Fibroblast of lung (primary cell): ENCODE data around the gene POPDC2. TPM values are rescaled to one million over a fixed set of nuclear protein-coding genes. Genes with fewer than 3 reads are reported as not detected.

ENCODE experiments used
- DNase-seq, 2 donors: peaks; one replicate each; pipeline versions ENCODE4 v3.0.0 to v3.0.0-alpha.2; 2010; ENCODE audit warnings: low read depth in 2 of 2
- H2AFZ ChIP-seq: 2 replicates; pipeline ENCODE4 v1.5.1; 2012; ENCODE audit warnings: low read length, control low read depth, inconsistent platforms
- H3K27ac ChIP-seq: 2 replicates; pipeline ENCODE4 v1.5.1; 2011; ENCODE audit warnings: low read length, control low read depth; ENCODE audit not compliant: insufficient read depth
- H3K27me3 ChIP-seq: 2 replicates; pipeline ENCODE4 v1.5.1; 2011; ENCODE audit warnings: mild to moderate bottlenecking, low read length; ENCODE audit not compliant: control insufficient read depth, insufficient read depth
- H3K36me3 ChIP-seq: 2 replicates; pipeline ENCODE4 v1.5.1; 2011; ENCODE audit warnings: low read length; ENCODE audit not compliant: control insufficient read depth, insufficient read depth
- H3K4me1 ChIP-seq: 2 replicates; pipeline ENCODE4 v1.5.1; 2011; ENCODE audit warnings: low read length; ENCODE audit not compliant: control insufficient read depth, insufficient read depth; ENCODE audit errors: extremely low read depth
- H3K4me2 ChIP-seq: 2 replicates; pipeline ENCODE4 v1.5.1; 2011; ENCODE audit warnings: low read length, control low read depth; ENCODE audit not compliant: insufficient read depth; ENCODE audit errors: extremely low read depth
- H3K4me3 ChIP-seq, 4 experiments: fragments of 200-600 bp in 1 of 4; sonication (generic) in 1 of 4; replicated peaks in 1 of 4; 2 replicates each; pipeline ENCODE4 v1.5.1; 2011 to 2016; ENCODE audit warnings: low read length in 4 of 4, low read depth in 3 of 4, mild to moderate bottlenecking in 3 of 4, control low read depth in 2 of 4, inconsistent platforms in 1 of 4, mixed read lengths in 1 of 4; ENCODE audit not compliant: insufficient read depth in 1 of 4; ENCODE audit errors: control extremely low read depth in 1 of 4
- H3K79me2 ChIP-seq: 2 replicates; pipeline ENCODE4 v1.5.1; 2012; ENCODE audit warnings: mild to moderate bottlenecking, low read length, inconsistent platforms; ENCODE audit not compliant: control insufficient read depth, insufficient read depth
- H3K9ac ChIP-seq: 2 replicates; pipeline ENCODE4 v1.5.1; 2011; ENCODE audit warnings: mild to moderate bottlenecking, low read length, control low read depth; ENCODE audit not compliant: insufficient read depth
- H3K9me3 ChIP-seq: 2 replicates; pipeline ENCODE4 v1.5.1; 2012; ENCODE audit warnings: low read depth, low read length; ENCODE audit not compliant: control insufficient read depth, insufficient read depth
- H4K20me1 ChIP-seq: 2 replicates; pipeline ENCODE4 v1.5.1; 2011; ENCODE audit warnings: low read length; ENCODE audit not compliant: control insufficient read depth, insufficient read depth; ENCODE audit errors: extremely low read depth
- CTCF ChIP-seq, 2 donors: IDR thresholded peaks in 1 of 2; conservative IDR thresholded peaks in 1 of 2; 1 replicate in 1 of 2; 2 replicates in 1 of 2; pipeline ENCODE4 v1.5.1; 2011 to 2012; ENCODE audit warnings: low read length in 2 of 2, control low read depth in 1 of 2, inconsistent platforms in 1 of 2, low read depth in 1 of 2, mild to moderate bottlenecking in 1 of 2
- EZH2 ChIP-seq: IDR thresholded peaks from 2 replicates; pipeline ENCODE4 v1.5.1; 2012; ENCODE audit warnings: low read length, control low read depth, mild to moderate bottlenecking; ENCODE audit errors: missing control alignments
- polyA plus RNA-seq, 2 donors: library from polyadenylated mRNA; depleted of rRNA in 1 of 2; stranded (reverse) in 1 of 2; unstranded in 1 of 2; fragments of >200 nt; gene quantifications; 2 replicates each; pipeline ENCODE4 v1.2.1, GENCODE V29; 2011 to 2012; ENCODE audit warnings: missing spikeins in 1 of 2
- total RNA-seq: library from RNA; depleted of rRNA; stranded (reverse); fragments of >200 nt; gene quantifications from 2 replicates; pipeline ENCODE4 v1.2.1, GENCODE V29; 2014

Gene POPDC2
- total and polyA plus RNA-seq, 2 donors (not counting 1 experiment from before 2014, with no cell fraction given): 0.17 to 0.26 TPM

- Histone ChIP-seq H3K36me3 (no peaks in the 10 kb centered on the region), H3K27ac (no peak overlapping the region), H3K79me2 (peaks cover 2% of the 10 kb centered on the region), H2AFZ (no peak overlapping the region), H3K4me2 (no peak overlapping the region), H3K9me3 (no peaks in the 10 kb centered on the region), H3K4me1 (no peaks in the 10 kb centered on the region), H3K4me3 (no peak overlapping the region), H4K20me1 (no peaks in the 10 kb centered on the region), H3K27me3 (no peaks in the 10 kb centered on the region), H3K9ac (no peak overlapping the region)
- no peak for TF ChIP-seq CTCF (conservative IDR thresholded peaks at IDR 0.05 in 1 of 2, IDR thresholded peaks at IDR 0.05 in 1 of 2; ENCODE audit: low read depth in 1 of 2, low read length in 2 of 2)
- TF ChIP-seq EZH2: no peak
- DNase-seq: no peak
Measured at GRCh38 chr3:119673875-119674274, 13.5 kb upstream of the POPDC2 start.

DNA sequence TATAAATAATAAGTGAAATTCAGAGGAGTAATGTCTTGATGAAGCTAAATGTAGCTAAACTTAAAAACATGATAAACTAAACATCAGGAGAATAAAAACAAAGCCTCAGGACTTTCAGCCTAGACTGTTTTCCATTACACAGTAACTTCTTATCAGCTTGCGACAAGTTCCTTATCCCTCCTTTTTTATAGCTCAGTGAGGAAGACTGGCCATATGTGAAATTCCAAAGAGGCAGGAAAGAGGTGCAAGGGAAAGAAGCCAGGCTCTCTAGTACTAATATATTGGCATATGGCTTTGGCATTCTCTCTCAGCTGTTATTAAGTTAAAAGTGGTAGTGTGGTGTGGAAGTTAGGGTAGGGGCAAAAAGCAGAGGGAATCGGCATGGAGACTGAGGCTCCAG is 12.4 kb upstream of the POPDC2 start:
- H4K20me1 ChIP-seq: no peaks in the 10 kb centered on the region
- no peak for TF ChIP-seq CTCF (conservative IDR thresholded peaks at IDR 0.05 in 1 of 2, IDR thresholded peaks at IDR 0.05 in 1 of 2; ENCODE audit: low read depth in 1 of 2, low read length in 2 of 2)
- TF ChIP-seq EZH2: no peak
- no peaks in the 10 kb centered on the region for H3K36me3 ChIP-seq
- H3K9me3 ChIP-seq: no peaks in the 10 kb centered on the region
- no peak overlapping the region for H3K9ac ChIP-seq
- H3K27me3 ChIP-seq: no peaks in the 10 kb centered on the region
- no peaks in the 10 kb centered on the region for H3K4me1 ChIP-seq
- H3K27ac ChIP-seq: no peak overlapping the region
- H3K4me2 ChIP-seq: no peak overlapping the region
- H3K4me3 ChIP-seq: no peak overlapping the region
- H3K79me2 ChIP-seq: peaks cover 2% of the 10 kb centered on the region
- DNase-seq: no peak
- no peak overlapping the region for H2AFZ ChIP-seq

GRCh38 chr3:119669906-119670570 is 9.6 kb upstream of the POPDC2 start:
- no peaks in the 10 kb centered on the region for H3K79me2 ChIP-seq
- H3K27ac ChIP-seq: no peak overlapping the region
- no peak overlapping the region for H2AFZ ChIP-seq
- no peak overlapping the region for H3K4me2 ChIP-seq
- peak in 1 of 2 donors; percentile 6 for DNase-seq
- no peaks in the 10 kb centered on the region for H3K27me3 ChIP-seq
- no peaks in the 10 kb centered on the region for H3K36me3 ChIP-seq
- TF ChIP-seq CTCF (conservative IDR thresholded peaks at IDR 0.05 in 1 of 2, IDR thresholded peaks at IDR 0.05 in 1 of 2; ENCODE audit: low read depth in 1 of 2, low read length in 2 of 2) (no peak), EZH2 (no peak)
- H4K20me1 ChIP-seq: no peaks in the 10 kb centered on the region
- H3K4me1 ChIP-seq: no peaks in the 10 kb centered on the region
- no peak overlapping the region for H3K4me3 ChIP-seq
- no peak overlapping the region for H3K9ac ChIP-seq
- no peaks in the 10 kb centered on the region for H3K9me3 ChIP-seq
